K562 (cell line): Measurements from ENCODE around the gene IGIP. TPM values are rescaled to one million over a fixed set of nuclear protein-coding genes. Genes with fewer than 3 reads are reported as not detected.
A peak's percentile ranks its signal among the peaks of the same experiment; 100 is the strongest.

Experiments
- AFF1 ChIP-seq, 2 experiments: fragments of 450-650 bp; IDR thresholded peaks; 2 replicates each; pipeline ENCODE4 v1.6.1; 2018; ENCODE audit warnings: mild to moderate bottlenecking in 2 of 2, low read depth in 1 of 2; ENCODE audit not compliant: partially characterized antibody in 2 of 2
- CGGBP1 ChIP-seq: fragments of 250-450 bp; sonication (Bioruptor Pico); IDR thresholded peaks from 2 replicates; pipeline ENCODE4 v1.9.0; 2021; ENCODE audit warnings: mild to moderate bottlenecking
- NFATC3 ChIP-seq: fragments of 450-650 bp; IDR thresholded peaks from 2 replicates; pipeline ENCODE4 v1.6.1; 2017; ENCODE audit warnings: mild to moderate bottlenecking
- OTX1 ChIP-seq: fragments of 450-650 bp; formaldehyde crosslinking; IDR thresholded peaks from 2 replicates; pipeline ENCODE4 v1.4.0; 2022; ENCODE audit warnings: mild to moderate bottlenecking
- ZNF232 ChIP-seq: sonication (generic); formaldehyde crosslinking; IDR thresholded peaks from 2 replicates; pipeline ENCODE4 v1.8.0; 2022; ENCODE audit warnings: mild to moderate bottlenecking, missing genetic modification reagents
- ZNF561 ChIP-seq: fragments of 450-650 bp; formaldehyde crosslinking; conservative IDR thresholded peaks from 2 replicates; pipeline ENCODE4 v1.4.0; 2020; ENCODE audit warnings: mild to moderate bottlenecking, moderate library complexity
- ZNF655 ChIP-seq: fragments of 250-450 bp; sonication (Bioruptor Pico); IDR thresholded peaks from 2 replicates; pipeline ENCODE4 v1.5.0; 2021
- ZNF695 ChIP-seq: fragments of 450-650 bp; formaldehyde crosslinking; IDR thresholded peaks from 2 replicates; pipeline ENCODE4 v1.4.0; 2020; ENCODE audit warnings: mild to moderate bottlenecking, moderate library complexity
- polyA plus RNA-seq, 8 experiments: library from polyadenylated mRNA; depleted of rRNA in 4 of 8; stranded (reverse) in 5 of 8; unstranded in 3 of 8; fragments of >200 nt; fragmentation: Nextera tagmentation in 2 of 8; fragmentation: Illumina TruSeq in 1 of 8; extraction: Ambion mirVana in 2 of 8; extraction: Trizol in 1 of 8; gene quantifications; 2 replicates each; pipeline versions ENCODE4 v1.2.1 to v1.2.3, GENCODE V29; 2011 to 2014; ENCODE audit warnings: inconsistent platforms in 1 of 8, missing spikeins in 1 of 8
- total RNA-seq, 7 experiments: library from RNA; depleted of rRNA in 6 of 7; stranded (reverse); fragments of >200 nt in 6 of 7; fragmentation: Illumina TruSeq in 2 of 7; extraction: Trizol in 2 of 7; gene quantifications; 2 replicates each; pipeline versions ENCODE4 v1.2.1 to v1.2.3, GENCODE V29; 2011 to 2021; ENCODE audit warnings: low replicate concordance in 1 of 7
- TF ChIP-seq, protein P1 (sequence below): fragments of 450-650 bp; IDR thresholded peaks from 2 replicates; pipeline ENCODE4 v1.6.1; 2016; ENCODE audit warnings: low read depth
- TF ChIP-seq, protein P2 (sequence below): IDR thresholded peaks from 2 replicates; pipeline ENCODE4 v1.6.1; 2011; ENCODE audit warnings: borderline replicate concordance, low read depth, mild to moderate bottlenecking, moderate library complexity, low read length; ENCODE audit not compliant: insufficient read depth, poor library complexity, severe bottlenecking

Gene IGIP
- total and polyA plus RNA-seq, 9 of the 15 experiments (the other 6 are each of a cell fraction or from before 2014, with no cell fraction given), result 0.52 to 1.6 (median 1.2) TPM

GRCh38 chr5:140145818-140146522 is 20.2 kb downstream of the IGIP start (continued):
- TF ChIP-seq CGGBP1 (CRISPR knock-in tag), result peak; percentile 89; the same call in 1 of the 2 replicates
- TF ChIP-seq ZNF695 (CRISPR knock-in tag), result no peak
- no peak for TF ChIP-seq NFATC3
- no peak for TF ChIP-seq ZNF655 (CRISPR knock-in tag)
- TF ChIP-seq, protein P1, sequence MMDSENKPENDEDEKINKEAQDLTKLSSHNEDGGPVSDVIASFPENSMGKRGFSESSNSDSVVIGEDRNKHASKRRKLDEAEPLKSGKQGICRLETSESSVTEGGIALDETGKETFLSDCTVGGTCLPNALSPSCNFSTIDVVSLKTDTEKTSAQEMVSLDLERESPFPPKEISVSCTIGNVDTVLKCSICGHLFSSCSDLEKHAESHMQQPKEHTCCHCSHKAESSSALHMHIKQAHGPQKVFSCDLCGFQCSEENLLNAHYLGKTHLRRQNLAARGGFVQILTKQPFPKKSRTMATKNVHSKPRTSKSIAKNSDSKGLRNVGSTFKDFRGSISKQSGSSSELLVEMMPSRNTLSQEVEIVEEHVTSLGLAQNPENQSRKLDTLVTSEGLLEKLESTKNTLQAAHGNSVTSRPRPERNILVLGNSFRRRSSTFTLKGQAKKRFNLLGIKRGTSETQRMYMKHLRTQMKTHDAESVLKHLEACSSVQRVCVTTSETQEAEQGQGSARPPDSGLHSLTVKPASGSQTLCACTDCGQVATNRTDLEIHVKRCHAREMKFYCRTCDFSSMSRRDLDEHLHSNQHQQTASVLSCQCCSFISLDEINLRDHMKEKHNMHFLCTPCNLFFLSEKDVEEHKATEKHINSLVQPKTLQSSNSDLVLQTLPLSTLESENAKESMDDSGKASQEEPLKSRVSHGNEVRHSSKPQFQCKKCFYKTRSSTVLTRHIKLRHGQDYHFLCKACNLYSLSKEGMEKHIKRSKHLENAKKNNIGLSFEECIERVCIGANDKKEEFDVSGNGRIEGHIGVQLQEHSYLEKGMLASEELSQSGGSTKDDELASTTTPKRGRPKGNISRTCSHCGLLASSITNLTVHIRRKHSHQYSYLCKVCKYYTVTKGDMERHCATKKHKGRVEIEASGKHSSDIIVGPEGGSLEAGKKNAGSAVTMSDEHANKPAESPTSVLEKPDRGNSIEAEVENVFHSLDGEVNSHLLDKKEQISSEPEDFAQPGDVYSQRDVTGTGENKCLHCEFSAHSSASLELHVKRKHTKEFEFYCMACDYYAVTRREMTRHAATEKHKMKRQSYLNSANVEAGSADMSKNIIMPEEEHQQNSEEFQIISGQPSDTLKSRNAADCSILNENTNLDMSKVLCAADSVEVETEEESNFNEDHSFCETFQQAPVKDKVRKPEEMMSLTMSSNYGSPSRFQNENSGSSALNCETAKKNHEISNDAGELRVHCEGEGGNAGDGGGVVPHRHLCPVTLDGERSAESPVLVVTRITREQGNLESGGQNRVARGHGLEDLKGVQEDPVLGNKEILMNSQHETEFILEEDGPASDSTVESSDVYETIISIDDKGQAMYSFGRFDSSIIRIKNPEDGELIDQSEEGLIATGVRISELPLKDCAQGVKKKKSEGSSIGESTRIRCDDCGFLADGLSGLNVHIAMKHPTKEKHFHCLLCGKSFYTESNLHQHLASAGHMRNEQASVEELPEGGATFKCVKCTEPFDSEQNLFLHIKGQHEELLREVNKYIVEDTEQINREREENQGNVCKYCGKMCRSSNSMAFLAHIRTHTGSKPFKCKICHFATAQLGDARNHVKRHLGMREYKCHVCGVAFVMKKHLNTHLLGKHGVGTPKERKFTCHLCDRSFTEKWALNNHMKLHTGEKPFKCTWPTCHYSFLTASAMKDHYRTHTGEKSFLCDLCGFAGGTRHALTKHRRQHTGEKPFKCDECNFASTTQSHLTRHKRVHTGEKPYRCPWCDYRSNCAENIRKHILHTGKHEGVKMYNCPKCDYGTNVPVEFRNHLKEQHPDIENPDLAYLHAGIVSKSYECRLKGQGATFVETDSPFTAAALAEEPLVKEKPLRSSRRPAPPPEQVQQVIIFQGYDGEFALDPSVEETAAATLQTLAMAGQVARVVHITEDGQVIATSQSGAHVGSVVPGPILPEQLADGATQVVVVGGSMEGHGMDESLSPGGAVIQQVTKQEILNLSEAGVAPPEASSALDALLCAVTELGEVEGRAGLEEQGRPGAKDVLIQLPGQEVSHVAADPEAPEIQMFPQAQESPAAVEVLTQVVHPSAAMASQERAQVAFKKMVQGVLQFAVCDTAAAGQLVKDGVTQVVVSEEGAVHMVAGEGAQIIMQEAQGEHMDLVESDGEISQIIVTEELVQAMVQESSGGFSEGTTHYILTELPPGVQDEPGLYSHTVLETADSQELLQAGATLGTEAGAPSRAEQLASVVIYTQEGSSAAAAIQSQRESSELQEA, result no peak
- TF ChIP-seq, protein P2, sequence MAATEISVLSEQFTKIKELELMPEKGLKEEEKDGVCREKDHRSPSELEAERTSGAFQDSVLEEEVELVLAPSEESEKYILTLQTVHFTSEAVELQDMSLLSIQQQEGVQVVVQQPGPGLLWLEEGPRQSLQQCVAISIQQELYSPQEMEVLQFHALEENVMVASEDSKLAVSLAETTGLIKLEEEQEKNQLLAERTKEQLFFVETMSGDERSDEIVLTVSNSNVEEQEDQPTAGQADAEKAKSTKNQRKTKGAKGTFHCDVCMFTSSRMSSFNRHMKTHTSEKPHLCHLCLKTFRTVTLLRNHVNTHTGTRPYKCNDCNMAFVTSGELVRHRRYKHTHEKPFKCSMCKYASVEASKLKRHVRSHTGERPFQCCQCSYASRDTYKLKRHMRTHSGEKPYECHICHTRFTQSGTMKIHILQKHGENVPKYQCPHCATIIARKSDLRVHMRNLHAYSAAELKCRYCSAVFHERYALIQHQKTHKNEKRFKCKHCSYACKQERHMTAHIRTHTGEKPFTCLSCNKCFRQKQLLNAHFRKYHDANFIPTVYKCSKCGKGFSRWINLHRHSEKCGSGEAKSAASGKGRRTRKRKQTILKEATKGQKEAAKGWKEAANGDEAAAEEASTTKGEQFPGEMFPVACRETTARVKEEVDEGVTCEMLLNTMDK, result peak; percentile 84
- TF ChIP-seq ZNF561 (CRISPR knock-in tag), result no peak
- no peak for TF ChIP-seq ZNF232 (CRISPR knock-in tag)
- no peak for TF ChIP-seq AFF1 (IDR thresholded peaks at IDR 0.05; ENCODE audit: low read depth in 1 of 2, partially characterized antibody in 2 of 2)
- TF ChIP-seq OTX1 (CRISPR knock-in tag), result no peak
